EH (cell line): ENCODE results near the gene CCDC117.

ENCODE experiments used
- DNase-seq: peaks from one replicate; pipeline ENCODE4 v3.0.0-alpha.2; 2015; ENCODE audit warnings: low read depth

Gene CCDC117

DNA sequence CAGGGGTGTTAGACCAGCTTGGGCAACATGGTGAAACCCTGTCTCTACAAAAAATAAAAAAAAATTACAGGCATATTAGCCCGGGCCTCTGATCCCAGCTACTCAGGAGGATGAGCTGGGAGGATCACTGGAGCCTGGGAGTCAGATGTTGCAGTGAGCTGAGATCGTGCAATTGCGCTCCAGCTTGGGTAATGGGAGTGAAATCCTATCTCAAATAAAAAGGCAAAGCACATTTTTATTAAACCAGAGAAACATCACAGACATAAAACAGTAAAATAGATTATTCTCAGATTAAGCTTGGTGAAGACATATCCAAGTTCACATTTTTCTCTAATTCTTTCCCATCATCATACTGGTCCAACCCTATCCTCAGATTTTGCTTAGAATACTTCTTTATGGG lies 57.9 kb downstream of the CCDC117 start:
- DNase-seq: no peak

DNA sequence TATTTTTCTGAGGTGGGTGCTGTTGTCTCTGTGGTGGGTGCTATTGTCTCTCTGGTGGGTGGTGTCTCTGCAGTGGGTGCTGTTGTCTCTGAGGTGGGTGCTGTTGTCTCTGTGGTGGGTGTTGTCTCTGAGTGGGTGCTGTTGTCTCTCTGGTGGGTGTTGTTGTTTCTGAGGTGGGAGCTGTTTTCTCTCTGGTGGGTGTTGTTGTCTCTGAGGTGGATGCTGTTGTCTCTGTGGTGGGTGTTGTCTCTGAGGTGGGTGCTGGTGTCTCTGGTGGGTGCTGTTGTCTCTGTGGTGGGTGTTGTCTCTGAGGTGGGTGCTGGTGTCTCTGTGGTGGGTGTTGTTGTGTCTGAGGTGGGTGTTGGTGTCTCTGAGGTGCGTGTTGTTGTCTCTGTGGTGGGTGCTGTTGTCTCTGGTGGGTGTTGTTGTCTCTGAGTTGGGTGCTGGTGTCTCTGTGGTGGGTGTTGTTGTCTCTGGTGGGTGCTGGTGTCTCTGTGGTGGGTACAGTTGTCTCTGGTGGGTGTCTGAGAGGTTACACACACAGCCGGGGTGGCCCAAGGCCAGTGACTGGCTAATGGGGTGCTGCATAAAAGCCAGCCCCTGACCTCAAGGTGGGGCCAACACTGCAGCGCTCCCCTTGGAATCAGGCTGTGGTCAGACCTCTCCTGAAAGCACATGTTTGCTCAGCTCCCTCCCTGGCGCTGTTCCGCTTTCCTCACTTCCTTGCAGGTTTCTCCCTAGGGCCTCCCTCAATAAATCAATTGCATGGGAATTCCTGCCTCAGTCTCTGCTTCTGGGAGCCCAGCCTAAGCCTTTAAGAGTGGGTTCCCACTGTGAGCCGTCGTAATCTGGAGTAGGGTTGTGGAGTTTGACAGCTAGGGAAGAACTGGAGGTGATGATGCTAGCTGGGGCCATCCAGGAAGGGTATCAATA lies 58.9 kb downstream of the CCDC117 start:
- DNase-seq: no peak

DNA sequence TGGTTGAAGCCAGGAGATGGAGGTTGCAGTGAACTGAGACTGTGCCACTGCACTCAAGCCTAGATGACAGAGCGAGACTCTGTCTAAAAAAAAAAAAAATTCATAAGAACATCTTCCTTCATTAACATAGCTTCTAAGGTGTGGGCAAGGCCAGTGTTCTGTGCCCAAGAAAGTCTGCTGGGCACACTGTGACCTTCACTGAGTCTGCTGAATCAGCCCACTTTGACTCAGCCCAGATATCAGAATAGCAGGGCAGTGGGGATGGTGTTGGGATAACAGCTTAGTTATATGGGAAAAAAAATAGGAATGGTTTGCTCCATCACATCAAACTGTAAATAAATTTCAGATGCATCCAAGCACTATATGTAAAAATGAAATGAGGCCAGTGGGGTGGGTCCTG lies 60.2 kb downstream of the CCDC117 start:
- no peak for DNase-seq

DNA sequence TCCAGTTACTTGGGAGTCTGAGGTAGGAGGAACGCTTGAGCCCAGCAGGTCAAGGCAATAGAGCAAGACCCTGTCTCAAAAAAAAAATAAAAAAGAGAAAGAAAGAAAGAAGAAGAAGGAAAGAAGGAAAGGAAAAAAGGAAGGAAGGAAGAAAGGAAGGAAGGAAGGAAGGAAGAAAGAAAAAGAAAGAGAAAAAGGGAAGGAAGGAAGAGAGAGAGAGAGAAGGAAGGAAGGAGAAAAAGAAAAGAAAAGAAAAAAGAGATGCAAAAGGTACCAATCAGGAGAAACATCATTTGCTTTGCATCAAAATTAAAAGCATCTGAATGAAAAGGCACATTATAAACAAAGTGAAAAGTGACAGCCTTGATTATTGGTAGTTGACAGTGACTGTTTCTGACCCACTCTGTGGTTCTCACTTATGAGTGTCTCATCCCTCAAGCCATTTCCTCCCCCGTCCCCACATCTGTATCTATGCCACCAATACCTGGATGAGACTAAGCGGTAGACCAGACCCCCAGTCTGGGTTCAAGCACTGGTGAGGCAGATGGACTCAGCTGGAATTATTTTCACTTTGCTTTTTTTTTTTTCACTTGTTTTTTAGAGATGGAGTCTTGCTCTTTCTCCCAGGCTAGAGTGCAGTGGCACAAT lies 60.9 kb downstream of the CCDC117 start:
- DNase-seq: no peak

DNA sequence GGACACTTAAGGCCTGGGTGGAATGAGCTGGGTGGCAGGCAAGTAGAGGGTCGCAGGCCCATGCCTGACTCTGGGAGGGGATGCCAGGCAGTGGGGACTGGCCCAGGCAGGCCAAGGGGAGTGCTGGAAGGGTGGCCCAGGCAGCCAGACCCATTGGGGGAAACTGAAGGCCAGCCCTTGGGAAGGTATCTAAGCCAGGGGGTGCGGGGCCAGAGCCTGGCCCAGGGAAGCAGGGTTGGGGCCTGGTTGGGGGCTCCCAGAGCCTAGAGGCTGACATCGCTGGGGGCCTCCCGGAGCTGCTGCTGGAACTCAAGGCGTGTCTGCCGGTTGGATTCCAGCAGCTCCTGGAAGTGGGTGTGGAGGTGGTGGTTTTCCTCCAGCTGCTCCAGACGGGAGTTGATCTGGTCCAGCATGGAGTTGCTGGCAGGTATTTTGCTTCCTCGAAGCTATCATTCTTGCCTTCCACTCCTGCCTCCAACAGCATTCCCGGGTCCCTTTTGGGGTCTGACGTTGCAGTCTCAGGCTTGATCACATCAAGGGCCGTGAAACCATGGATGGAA lies 63.2 kb downstream of the CCDC117 start:
- no peak for DNase-seq

DNA sequence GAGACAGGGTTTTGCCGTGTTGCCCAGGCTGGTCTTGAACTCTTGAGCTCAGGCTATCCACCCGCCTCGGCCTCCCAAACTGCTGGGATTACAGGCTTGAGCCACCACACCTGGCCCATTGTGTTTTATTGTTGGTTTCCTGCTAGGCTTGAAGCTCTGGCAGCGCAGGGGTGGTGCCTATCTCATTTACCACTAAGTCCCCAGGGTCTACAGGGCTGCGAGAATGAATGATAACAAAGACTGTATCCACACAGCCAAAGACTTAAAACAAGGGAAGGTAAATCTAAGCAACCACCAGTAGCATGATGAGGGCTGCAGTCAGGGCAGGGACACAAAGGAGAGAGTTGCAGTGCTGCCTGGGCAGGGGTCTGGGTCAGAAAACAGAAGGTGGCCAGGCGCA lies 65.1 kb downstream of the CCDC117 start:
- no peak for DNase-seq
